ENCODE results near the gene DEFB118. TPM values are rescaled to one million over a fixed set of nuclear protein-coding genes. Genes with fewer than 3 reads are reported as not detected.
"Not testable (repeated sequence)": the region's sequence is repeated elsewhere in the genome, so short reads cannot be mapped to it uniquely, and the experiment has no call there.

Gene DEFB118
- polyA plus RNA-seq, 3 donors = not detected

- no peak for DNase-seq
- Histone ChIP-seq H3K9me3 (replicated peaks in 1 of 2; ENCODE audit: control insufficient read depth in 1 of 2, insufficient read depth in 1 of 2, low read length in 2 of 2) (no peaks in the 10 kb centered on the region), H3K27ac (ENCODE audit: low read depth in 1 of 2, low read length in 2 of 2) (no peak overlapping the region), H3K4me3 (replicated peaks in 1 of 3; ENCODE audit: low read depth in 2 of 3, low read length in 3 of 3) (no peak overlapping the region), H3K79me2 (ENCODE audit: insufficient read depth, low read length) (no peaks in the 10 kb centered on the region), H2AFZ (ENCODE audit: insufficient read depth, low read depth, low read length, poor library complexity, severe bottlenecking) (no peak overlapping the region), H4K20me1 (ENCODE audit: insufficient read depth, low read length) (no peaks in the 10 kb centered on the region), H3K27me3 (ENCODE audit: control insufficient read depth in 2 of 2, insufficient read depth in 2 of 2, low read length in 2 of 2) (no peaks in the 10 kb centered on the region), H3K36me3 (replicated peaks in 1 of 2; ENCODE audit: control insufficient read depth in 1 of 2, insufficient read depth in 2 of 2, low read length in 2 of 2) (no peaks in the 10 kb centered on the region), H3K4me1 (ENCODE audit: control insufficient read depth in 1 of 2, insufficient read depth in 2 of 2, low read length in 2 of 2) (no peaks in the 10 kb centered on the region), H3K9ac (ENCODE audit: insufficient read depth, low read length, poor library complexity, severe bottlenecking) (no peak overlapping the region), H3K4me2 (replicated peaks; ENCODE audit: extremely low read depth, low read length, poor library complexity, severe bottlenecking) (no peak overlapping the region)
- 100% methylated on average over 1 of the region's 1 CpG for WGBS (ENCODE audit: insufficient coverage)
- no peaks in the 10 kb centered on the region for H3K4me1 Mint-ChIP-seq
- H3K27me3 Mint-ChIP-seq (ENCODE audit: low read depth in 3 of 3) = peaks cover 0 to 1% (median 0%) of the 10 kb centered on the region in 3 donors
- peaks cover 0 to 4% (median 1%) of the 10 kb centered on the region in 7 donors for H3K9me3 Mint-ChIP-seq
- intact Hi-C loops (cut with micrococcal nuclease) = no loop called here
- H3K27ac Mint-ChIP-seq = no peak overlapping the region
- no peak overlapping the region for H3K4me3 Mint-ChIP-seq
- TF ChIP-seq CTCF (IDR thresholded peaks at IDR 0.05) = no peak
- no peaks in the 10 kb centered on the region for H3K36me3 Mint-ChIP-seq
Observed at GRCh38 chr20:31355981-31356380, 12.4 kb upstream of the DEFB118 start.

- H3K36me3 ChIP-seq (replicated peaks in 1 of 2; ENCODE audit: control insufficient read depth in 1 of 2, insufficient read depth in 2 of 2, low read length in 2 of 2) = no peaks in the 10 kb centered on the region
- no peak for TF ChIP-seq CTCF (IDR thresholded peaks at IDR 0.05)
- H3K4me2 ChIP-seq (replicated peaks; ENCODE audit: extremely low read depth, low read length, poor library complexity, severe bottlenecking) = no peak overlapping the region
- peaks cover 0 to 9% of the 10 kb centered on the region in 2 donors for H3K9me3 ChIP-seq (replicated peaks in 1 of 2; ENCODE audit: control insufficient read depth in 1 of 2, insufficient read depth in 1 of 2, low read length in 2 of 2)
- intact Hi-C loops (cut with micrococcal nuclease) = no loop called here
- no peak for DNase-seq
- no peaks in the 10 kb centered on the region for H4K20me1 ChIP-seq (ENCODE audit: insufficient read depth, low read length)
- Mint-ChIP-seq H3K36me3 (no peaks in the 10 kb centered on the region), H3K27me3 (ENCODE audit: low read depth in 3 of 3) (peaks cover 0 to 1% (median 0%) of the 10 kb centered on the region in 3 donors), H3K9me3 (peaks cover 5 to 17% (median 11%) of the 10 kb centered on the region in 7 donors), H3K4me1 (no peaks in the 10 kb centered on the region), H3K4me3 (no peak overlapping the region), H3K27ac (no peak overlapping the region)
- H3K4me3 ChIP-seq (replicated peaks in 1 of 3; ENCODE audit: low read depth in 2 of 3, low read length in 3 of 3) = no peak overlapping the region
- H3K9ac ChIP-seq (ENCODE audit: insufficient read depth, low read length, poor library complexity, severe bottlenecking) = no peak overlapping the region
- no peaks in the 10 kb centered on the region for H3K27me3 ChIP-seq (ENCODE audit: control insufficient read depth in 2 of 2, insufficient read depth in 2 of 2, low read length in 2 of 2)
- WGBS (ENCODE audit: insufficient coverage) = no CpG with 5 or more reads among the region's 4 CpGs
- no peaks in the 10 kb centered on the region for H3K4me1 ChIP-seq (ENCODE audit: control insufficient read depth in 1 of 2, insufficient read depth in 2 of 2, low read length in 2 of 2)
- H3K27ac ChIP-seq (ENCODE audit: low read depth in 1 of 2, low read length in 2 of 2) = no peak overlapping the region
- no peaks in the 10 kb centered on the region for H3K79me2 ChIP-seq (ENCODE audit: insufficient read depth, low read length)
- no peak overlapping the region for H2AFZ ChIP-seq (ENCODE audit: insufficient read depth, low read depth, low read length, poor library complexity, severe bottlenecking)
Observed at GRCh38 chr20:31363295-31363694, 5.1 kb upstream of the DEFB118 start.

GRCh38 chr20:31364272-31364671, 4.1 kb upstream of the DEFB118 start:
- H3K4me1 Mint-ChIP-seq; H3K27me3 Mint-ChIP-seq (ENCODE audit: low read depth in 3 of 3); H4K20me1 ChIP-seq (ENCODE audit: insufficient read depth, low read length); H3K79me2 ChIP-seq (ENCODE audit: insufficient read depth, low read length); H3K4me1 ChIP-seq (ENCODE audit: control insufficient read depth in 1 of 2, insufficient read depth in 2 of 2, low read length in 2 of 2); H3K27ac Mint-ChIP-seq; H3K27ac ChIP-seq (ENCODE audit: low read depth in 1 of 2, low read length in 2 of 2); intact Hi-C loops (cut with micrococcal nuclease); H2AFZ ChIP-seq (ENCODE audit: insufficient read depth, low read depth, low read length, poor library complexity, severe bottlenecking); H3K4me2 ChIP-seq (replicated peaks; ENCODE audit: extremely low read depth, low read length, poor library complexity, severe bottlenecking); H3K9ac ChIP-seq (ENCODE audit: insufficient read depth, low read length, poor library complexity, severe bottlenecking); H3K27me3 ChIP-seq (ENCODE audit: control insufficient read depth in 2 of 2, insufficient read depth in 2 of 2, low read length in 2 of 2); DNase-seq; H3K9me3 ChIP-seq (replicated peaks in 1 of 2; ENCODE audit: control insufficient read depth in 1 of 2, insufficient read depth in 1 of 2, low read length in 2 of 2); H3K36me3 Mint-ChIP-seq; H3K4me3 ChIP-seq (replicated peaks in 1 of 3; ENCODE audit: low read depth in 2 of 3, low read length in 3 of 3); H3K36me3 ChIP-seq (replicated peaks in 1 of 2; ENCODE audit: control insufficient read depth in 1 of 2, insufficient read depth in 2 of 2, low read length in 2 of 2); H3K4me3 Mint-ChIP-seq: not testable (repeated sequence)
- peaks cover 5 to 17% (median 11%) of the 10 kb centered on the region in 7 donors for H3K9me3 Mint-ChIP-seq
- 93% methylated on average over 2 of the region's 5 CpGs for WGBS (ENCODE audit: insufficient coverage)
